GM23338 (cell line): ENCODE data around the gene ZNF790. TPM values are rescaled to one million over a fixed set of nuclear protein-coding genes. Genes with fewer than 3 reads are reported as not detected.

ENCODE experiments used
- ATAC-seq: fragments of 200-7000 bp; cut with Tn5 transposase; 3 replicates; pipeline ENCODE4 v1.9.1; 2020
- DNase-seq: peaks from one replicate; pipeline ENCODE4 v3.0.0-alpha.2; 2015; ENCODE audit warnings: low spot score
- H2AFZ ChIP-seq: fragments of 200-600 bp; sonication (generic); 2 replicates; pipeline ENCODE4 v1.8.0; 2016; ENCODE audit warnings: antibody characterized with exemption, mild to moderate bottlenecking, moderate library complexity
- H3F3A ChIP-seq: fragments of 200-600 bp; sonication (generic); replicated peaks from 2 replicates; pipeline ENCODE4 v1.8.0; 2017; ENCODE audit warnings: antibody characterized with exemption, mixed run types, low read depth
- H3K27ac ChIP-seq: fragments of 200-600 bp; sonication (generic); 2 replicates; pipeline ENCODE4 v1.6.1; 2016; ENCODE audit warnings: low read depth
- H3K27me3 ChIP-seq: fragments of 200-600 bp; sonication (generic); 2 replicates; pipeline ENCODE4 v1.8.0; 2016; ENCODE audit warnings: mild to moderate bottlenecking, mixed run types, moderate library complexity; ENCODE audit not compliant: insufficient read depth
- H3K36me3 ChIP-seq: fragments of 200-600 bp; sonication (generic); 2 replicates; pipeline ENCODE4 v1.8.0; 2016; ENCODE audit warnings: mild to moderate bottlenecking; ENCODE audit not compliant: insufficient read depth
- H3K4me1 ChIP-seq: fragments of 200-600 bp; sonication (generic); 2 replicates; pipeline ENCODE4 v1.8.0; 2016; ENCODE audit warnings: mild to moderate bottlenecking, moderate library complexity; ENCODE audit not compliant: insufficient read depth
- H3K4me2 ChIP-seq: fragments of 200-600 bp; sonication (generic); 2 replicates; pipeline ENCODE4 v1.7.1; 2017; ENCODE audit warnings: mixed run types
- H3K4me3 ChIP-seq: fragments of 200-600 bp; sonication (generic); 2 replicates; pipeline ENCODE4 v1.6.1; 2016; ENCODE audit warnings: mixed run types
- H3K79me2 ChIP-seq: fragments of 200-600 bp; sonication (generic); replicated peaks from 2 replicates; pipeline ENCODE4 v1.8.0; 2017; ENCODE audit warnings: mild to moderate bottlenecking; ENCODE audit not compliant: insufficient read depth
- H3K9me2 ChIP-seq: fragments of 200-600 bp; sonication (generic); 2 replicates; pipeline ENCODE4 v1.8.0; 2017; ENCODE audit not compliant: insufficient read depth
- H4K20me1 ChIP-seq: fragments of 200-600 bp; sonication (generic); replicated peaks from 2 replicates; pipeline ENCODE4 v1.8.0; 2017; ENCODE audit warnings: mild to moderate bottlenecking; ENCODE audit not compliant: insufficient read depth
- H3K27ac Mint-ChIP-seq: 2 replicates; pipeline ENCODE4 v1.8.0; 2020; ENCODE audit warnings: inconsistent platforms, mild to moderate bottlenecking, moderate library complexity, mixed read lengths
- H3K27me3 Mint-ChIP-seq: 3 replicates; pipeline ENCODE4 v1.8.0; 2022; ENCODE audit warnings: low read depth, mild to moderate bottlenecking, moderate library complexity, mixed read lengths, inconsistent platforms; ENCODE audit not compliant: insufficient read depth, poor library complexity
- H3K36me3 Mint-ChIP-seq: 3 replicates; pipeline ENCODE4 v1.8.0; 2021; ENCODE audit warnings: low read depth, mild to moderate bottlenecking, inconsistent platforms, moderate library complexity, mixed read lengths
- H3K4me1 Mint-ChIP-seq: 3 replicates; pipeline ENCODE4 v1.8.0; 2020; ENCODE audit warnings: mild to moderate bottlenecking, inconsistent platforms, mixed read lengths
- H3K4me3 Mint-ChIP-seq: 3 replicates; pipeline ENCODE4 v1.8.0; 2021; ENCODE audit warnings: moderate library complexity, mild to moderate bottlenecking, inconsistent platforms, mixed read lengths
- H3K9me3 Mint-ChIP-seq: 3 replicates; pipeline ENCODE4 v1.8.0; 2020; ENCODE audit warnings: moderate library complexity, mild to moderate bottlenecking, inconsistent platforms, mixed read lengths
- CREB1 ChIP-seq: fragments of 250-450 bp; sonication (Bioruptor Pico); IDR thresholded peaks from 2 replicates; pipeline ENCODE4 v1.5.0; 2020; ENCODE audit warnings: low read depth, mild to moderate bottlenecking, moderate library complexity
- EZH2 ChIP-seq: fragments of 200-600 bp; sonication (generic); IDR thresholded peaks from one replicate; pipeline ENCODE4 v1.8.0; 2017; ENCODE audit warnings: antibody characterized with exemption, mild to moderate bottlenecking, low read depth; ENCODE audit not compliant: unreplicated experiment
- EZH2phosphoT487 ChIP-seq: fragments of 200-600 bp; sonication (generic); IDR thresholded peaks from one replicate; pipeline ENCODE4 v1.8.1; 2018; ENCODE audit warnings: antibody characterized with exemption; ENCODE audit not compliant: unreplicated experiment
- JUNB ChIP-seq: IDR thresholded peaks from one replicate; pipeline ENCODE4 v1.6.1; 2016; ENCODE audit warnings: antibody characterized with exemption; ENCODE audit not compliant: unreplicated experiment
- NANOG ChIP-seq: IDR thresholded peaks from 2 replicates; pipeline ENCODE4 v1.6.1; 2016; ENCODE audit warnings: antibody characterized with exemption, borderline replicate concordance
- POLR2AphosphoS5 ChIP-seq: IDR thresholded peaks from 2 replicates; pipeline ENCODE4 v1.6.1; 2016; ENCODE audit warnings: antibody characterized with exemption, low read depth
- STAT1 ChIP-seq: IDR thresholded peaks from one replicate; pipeline ENCODE4 v1.6.1; 2016; ENCODE audit warnings: antibody characterized with exemption; ENCODE audit not compliant: unreplicated experiment
- ZNF114 ChIP-seq: fragments of 250-450 bp; sonication (Bioruptor Pico); IDR thresholded peaks from 2 replicates; pipeline ENCODE4 v1.5.0; 2020; ENCODE audit warnings: mild to moderate bottlenecking, moderate library complexity
- ZNF331 ChIP-seq: fragments of 250-450 bp; sonication (Bioruptor Pico); IDR thresholded peaks from 2 replicates; pipeline ENCODE4 v1.5.0; 2020; ENCODE audit warnings: low read depth, mild to moderate bottlenecking, moderate library complexity
- ZNF462 ChIP-seq: fragments of 250-450 bp; sonication (Bioruptor Pico); IDR thresholded peaks from 2 replicates; pipeline ENCODE4 v1.5.0; 2020; ENCODE audit warnings: mild to moderate bottlenecking, moderate library complexity
- polyA plus RNA-seq: library from polyadenylated mRNA; unstranded; fragments of >200 nt; fragmentation: Nextera tagmentation; extraction: Ambion mirVana; gene quantifications from 2 replicates; pipeline ENCODE4 v1.2.1, GENCODE V29; 2016
- total RNA-seq: library from RNA; depleted of rRNA; stranded (reverse); fragments of >200 nt; shearing (Covaris generic); gene quantifications from 2 replicates; pipeline ENCODE4 v1.2.3, GENCODE V29; 2014
- TF ChIP-seq, protein P1 (sequence below), 2 experiments: fragments of 200-600 bp in 1 of 2; sonication (generic) in 1 of 2; conservative IDR thresholded peaks; 2 replicates each; pipeline versions ENCODE4 v1.5.1 to v1.6.1; 2016 to 2017; ENCODE audit warnings: antibody characterized with exemption in 2 of 2, low read depth in 2 of 2, mild to moderate bottlenecking in 2 of 2, moderate library complexity in 1 of 2
- TF ChIP-seq, protein P2 (sequence below): IDR thresholded peaks from one replicate; pipeline ENCODE4 v1.6.1; 2018; ENCODE audit warnings: antibody characterized with exemption; ENCODE audit not compliant: unreplicated experiment
- TF ChIP-seq, protein P3 (sequence below): IDR thresholded peaks from 2 replicates; pipeline ENCODE4 v1.6.1; 2016; ENCODE audit warnings: antibody characterized with exemption

The ZNF790 gene
- total and polyA plus RNA-seq, 2 experiments from 2014 or later, result 5.4 to 5.9 TPM

- Histone ChIP-seq H3K36me3 (peaks cover 76% of the 10 kb centered on the region), H3K27me3 (no peaks in the 10 kb centered on the region), H2AFZ (no peak overlapping the region), H3K4me2 (no peak overlapping the region), H3K27ac (no peak overlapping the region; the same call in 1 of the 2 replicates), H3K79me2 (peaks cover 18% of the 10 kb centered on the region), H3K4me1 (no peaks in the 10 kb centered on the region), H3F3A (no peaks in the 10 kb centered on the region), H3K4me3 (no peak overlapping the region), H3K9me2 (no peaks in the 10 kb centered on the region), H4K20me1 (no peaks in the 10 kb centered on the region)
- Mint-ChIP-seq H3K9me3 (peaks cover 99% of the 10 kb centered on the region), H3K36me3 (peaks cover 100% of the 10 kb centered on the region), H3K4me1 (no peaks in the 10 kb centered on the region), H3K4me3 (no peak overlapping the region), H3K27me3 (peaks cover 2% of the 10 kb centered on the region), H3K27ac (no peak overlapping the region)
- TF ChIP-seq EZH2phosphoT487 (no peak), CREB1 (no peak), ZNF462 (CRISPR knock-in tag) (no peak), JUNB (no peak), STAT1 (no peak), EZH2 (no peak), NANOG (no peak), ZNF331 (CRISPR knock-in tag) (no peak), POLR2AphosphoS5 (no peak), ZNF114 (no peak)
- TF ChIP-seq, protein P1, sequence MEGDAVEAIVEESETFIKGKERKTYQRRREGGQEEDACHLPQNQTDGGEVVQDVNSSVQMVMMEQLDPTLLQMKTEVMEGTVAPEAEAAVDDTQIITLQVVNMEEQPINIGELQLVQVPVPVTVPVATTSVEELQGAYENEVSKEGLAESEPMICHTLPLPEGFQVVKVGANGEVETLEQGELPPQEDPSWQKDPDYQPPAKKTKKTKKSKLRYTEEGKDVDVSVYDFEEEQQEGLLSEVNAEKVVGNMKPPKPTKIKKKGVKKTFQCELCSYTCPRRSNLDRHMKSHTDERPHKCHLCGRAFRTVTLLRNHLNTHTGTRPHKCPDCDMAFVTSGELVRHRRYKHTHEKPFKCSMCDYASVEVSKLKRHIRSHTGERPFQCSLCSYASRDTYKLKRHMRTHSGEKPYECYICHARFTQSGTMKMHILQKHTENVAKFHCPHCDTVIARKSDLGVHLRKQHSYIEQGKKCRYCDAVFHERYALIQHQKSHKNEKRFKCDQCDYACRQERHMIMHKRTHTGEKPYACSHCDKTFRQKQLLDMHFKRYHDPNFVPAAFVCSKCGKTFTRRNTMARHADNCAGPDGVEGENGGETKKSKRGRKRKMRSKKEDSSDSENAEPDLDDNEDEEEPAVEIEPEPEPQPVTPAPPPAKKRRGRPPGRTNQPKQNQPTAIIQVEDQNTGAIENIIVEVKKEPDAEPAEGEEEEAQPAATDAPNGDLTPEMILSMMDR (conservative IDR thresholded peaks at IDR 0.05; ENCODE audit: low read depth in 2 of 2), result no peak
- TF ChIP-seq, protein P2, sequence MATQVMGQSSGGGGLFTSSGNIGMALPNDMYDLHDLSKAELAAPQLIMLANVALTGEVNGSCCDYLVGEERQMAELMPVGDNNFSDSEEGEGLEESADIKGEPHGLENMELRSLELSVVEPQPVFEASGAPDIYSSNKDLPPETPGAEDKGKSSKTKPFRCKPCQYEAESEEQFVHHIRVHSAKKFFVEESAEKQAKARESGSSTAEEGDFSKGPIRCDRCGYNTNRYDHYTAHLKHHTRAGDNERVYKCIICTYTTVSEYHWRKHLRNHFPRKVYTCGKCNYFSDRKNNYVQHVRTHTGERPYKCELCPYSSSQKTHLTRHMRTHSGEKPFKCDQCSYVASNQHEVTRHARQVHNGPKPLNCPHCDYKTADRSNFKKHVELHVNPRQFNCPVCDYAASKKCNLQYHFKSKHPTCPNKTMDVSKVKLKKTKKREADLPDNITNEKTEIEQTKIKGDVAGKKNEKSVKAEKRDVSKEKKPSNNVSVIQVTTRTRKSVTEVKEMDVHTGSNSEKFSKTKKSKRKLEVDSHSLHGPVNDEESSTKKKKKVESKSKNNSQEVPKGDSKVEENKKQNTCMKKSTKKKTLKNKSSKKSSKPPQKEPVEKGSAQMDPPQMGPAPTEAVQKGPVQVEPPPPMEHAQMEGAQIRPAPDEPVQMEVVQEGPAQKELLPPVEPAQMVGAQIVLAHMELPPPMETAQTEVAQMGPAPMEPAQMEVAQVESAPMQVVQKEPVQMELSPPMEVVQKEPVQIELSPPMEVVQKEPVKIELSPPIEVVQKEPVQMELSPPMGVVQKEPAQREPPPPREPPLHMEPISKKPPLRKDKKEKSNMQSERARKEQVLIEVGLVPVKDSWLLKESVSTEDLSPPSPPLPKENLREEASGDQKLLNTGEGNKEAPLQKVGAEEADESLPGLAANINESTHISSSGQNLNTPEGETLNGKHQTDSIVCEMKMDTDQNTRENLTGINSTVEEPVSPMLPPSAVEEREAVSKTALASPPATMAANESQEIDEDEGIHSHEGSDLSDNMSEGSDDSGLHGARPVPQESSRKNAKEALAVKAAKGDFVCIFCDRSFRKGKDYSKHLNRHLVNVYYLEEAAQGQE, result no peak
- TF ChIP-seq, protein P3, sequence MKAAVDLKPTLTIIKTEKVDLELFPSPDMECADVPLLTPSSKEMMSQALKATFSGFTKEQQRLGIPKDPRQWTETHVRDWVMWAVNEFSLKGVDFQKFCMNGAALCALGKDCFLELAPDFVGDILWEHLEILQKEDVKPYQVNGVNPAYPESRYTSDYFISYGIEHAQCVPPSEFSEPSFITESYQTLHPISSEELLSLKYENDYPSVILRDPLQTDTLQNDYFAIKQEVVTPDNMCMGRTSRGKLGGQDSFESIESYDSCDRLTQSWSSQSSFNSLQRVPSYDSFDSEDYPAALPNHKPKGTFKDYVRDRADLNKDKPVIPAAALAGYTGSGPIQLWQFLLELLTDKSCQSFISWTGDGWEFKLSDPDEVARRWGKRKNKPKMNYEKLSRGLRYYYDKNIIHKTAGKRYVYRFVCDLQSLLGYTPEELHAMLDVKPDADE, result no peak
- ATAC-seq (no peak), DNase-seq (peak; percentile 7)
Observed at GRCh38 chr19:36819130-36819630, 19.0 kb downstream of the ZNF790 start.
